ENCODE data around the gene PGGHG. TPM values are rescaled to one million over a fixed set of nuclear protein-coding genes. Genes with fewer than 3 reads are reported as not detected.
"Not testable (repeated sequence)": the region's sequence is repeated elsewhere in the genome, so short reads cannot be mapped to it uniquely, and the experiment has no call there.

Gene PGGHG
- total RNA-seq, 1 experiment from 2014 or later, result 194 TPM

DNA sequence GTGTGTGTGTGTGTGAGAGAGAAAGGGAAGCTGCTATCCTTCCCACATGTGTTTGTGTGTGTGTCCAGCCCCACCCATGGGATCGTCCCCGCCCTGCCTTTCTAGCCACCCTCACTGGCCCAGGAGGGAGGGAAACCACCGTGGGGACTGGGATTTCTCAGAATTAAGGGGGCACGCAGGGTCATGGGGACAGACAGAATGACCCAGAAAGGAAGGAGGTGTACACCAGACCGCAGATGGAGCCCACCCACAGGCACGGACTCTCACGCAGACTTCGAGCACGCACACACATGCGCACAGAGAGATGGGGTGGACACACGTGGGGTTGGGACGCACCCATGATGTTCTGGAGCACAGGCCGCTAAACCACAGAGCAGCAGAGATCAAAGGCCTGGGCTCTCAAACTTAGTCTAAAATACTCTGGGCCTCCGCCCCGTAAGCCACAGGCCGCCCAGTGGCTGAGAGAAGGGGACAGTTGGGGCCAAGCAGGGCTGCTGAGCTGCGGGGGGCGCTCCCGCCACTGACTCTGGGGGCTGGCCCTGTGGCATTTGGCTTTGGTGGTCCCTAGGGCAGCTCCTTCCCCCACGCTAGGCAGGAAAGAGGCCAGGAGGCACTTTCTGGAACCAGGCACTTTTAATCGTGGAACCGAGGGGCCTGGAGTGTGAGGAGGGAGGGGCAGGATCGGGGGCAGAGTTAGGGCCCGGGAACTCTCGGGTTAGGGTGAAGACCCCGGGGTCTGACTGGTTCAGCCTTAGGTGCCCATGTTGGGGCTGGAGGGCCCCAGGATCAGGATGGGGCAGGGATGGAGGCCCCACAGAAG is 8.9 kb downstream of the PGGHG start:
- DNase-seq (ENCODE audit: low spot score), result peak; percentile 31

DNA sequence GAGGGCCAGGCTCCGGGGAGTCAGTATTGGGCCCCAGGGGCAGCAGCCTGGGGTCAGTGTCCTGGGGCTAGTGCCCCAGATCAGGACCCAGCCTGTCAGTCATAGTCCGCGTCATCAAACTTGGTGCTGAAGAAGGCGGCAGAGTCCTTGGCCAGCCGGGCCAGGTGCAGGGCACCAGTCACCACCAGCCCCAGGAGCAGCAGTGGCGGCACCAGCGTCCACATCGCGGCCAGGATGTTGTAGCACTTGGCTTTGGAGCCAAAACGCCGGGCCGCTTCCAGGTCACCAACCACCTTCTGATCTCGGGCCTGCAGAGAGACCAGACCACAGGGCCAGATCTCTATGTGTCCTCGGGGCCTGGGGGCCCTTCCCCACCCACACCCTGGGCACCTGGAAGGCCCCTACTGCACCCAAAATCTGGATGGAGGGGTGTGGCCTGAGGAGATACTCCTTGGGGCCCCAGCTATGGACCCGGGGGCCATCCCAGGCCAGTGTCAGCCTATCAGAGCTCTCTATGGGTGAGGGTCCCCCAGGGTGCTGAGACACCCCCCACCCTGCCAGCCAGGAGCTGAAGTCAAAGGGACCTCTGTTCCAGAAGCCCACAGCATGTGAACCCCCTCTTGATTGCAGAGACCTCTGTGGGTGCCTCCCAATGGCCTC is 9.6 kb downstream of the PGGHG start:
- peak; percentile 28 for DNase-seq (ENCODE audit: low spot score)

DNA sequence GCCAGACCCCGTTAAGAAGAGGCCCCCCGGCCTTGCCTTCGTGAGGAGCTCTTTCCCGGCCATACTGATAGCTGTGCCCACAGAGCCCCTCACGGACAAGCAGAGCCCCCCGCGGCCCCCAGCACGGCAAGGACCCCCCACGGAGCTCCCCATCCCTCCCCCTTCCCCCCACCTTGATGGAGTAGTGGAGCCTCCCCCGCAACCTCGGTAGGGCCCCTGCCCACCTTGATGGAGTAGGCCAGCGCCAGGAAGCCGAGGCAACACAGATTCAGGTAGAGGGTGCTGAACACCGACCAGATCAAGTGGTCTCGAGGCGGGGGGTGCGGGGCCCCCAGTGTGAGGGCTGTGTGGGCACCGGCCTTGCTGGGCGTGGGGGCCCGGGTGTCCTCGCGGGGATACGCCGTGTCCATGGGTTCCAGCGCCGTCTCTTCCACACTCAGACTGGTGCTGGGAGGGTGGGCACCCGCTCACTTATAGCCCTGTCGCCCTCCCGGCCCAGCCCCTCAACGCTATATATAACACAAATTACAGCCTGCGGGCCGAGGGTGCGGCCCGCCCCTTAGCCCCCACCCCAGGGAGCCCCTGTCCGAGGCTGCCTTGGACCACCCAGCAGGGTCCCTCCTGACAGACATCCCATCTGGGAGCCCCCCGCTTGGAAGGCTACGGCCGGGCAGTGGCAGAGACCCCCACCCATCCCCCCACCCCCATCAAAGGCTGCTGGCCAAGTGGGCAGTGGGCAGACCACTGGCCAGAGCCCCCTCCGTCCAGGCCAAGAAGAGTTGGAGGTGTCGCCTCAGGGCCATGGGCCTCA is 10.4 kb downstream of the PGGHG start, which contains the start of gene IFITM5:
TSS of gene IFITM5 (minus strand) at position 446 of the 811 bp plus-strand sequence. CDS start at position 410, 36 bp downstream.
- DNase-seq (ENCODE audit: low spot score), result no peak

DNA sequence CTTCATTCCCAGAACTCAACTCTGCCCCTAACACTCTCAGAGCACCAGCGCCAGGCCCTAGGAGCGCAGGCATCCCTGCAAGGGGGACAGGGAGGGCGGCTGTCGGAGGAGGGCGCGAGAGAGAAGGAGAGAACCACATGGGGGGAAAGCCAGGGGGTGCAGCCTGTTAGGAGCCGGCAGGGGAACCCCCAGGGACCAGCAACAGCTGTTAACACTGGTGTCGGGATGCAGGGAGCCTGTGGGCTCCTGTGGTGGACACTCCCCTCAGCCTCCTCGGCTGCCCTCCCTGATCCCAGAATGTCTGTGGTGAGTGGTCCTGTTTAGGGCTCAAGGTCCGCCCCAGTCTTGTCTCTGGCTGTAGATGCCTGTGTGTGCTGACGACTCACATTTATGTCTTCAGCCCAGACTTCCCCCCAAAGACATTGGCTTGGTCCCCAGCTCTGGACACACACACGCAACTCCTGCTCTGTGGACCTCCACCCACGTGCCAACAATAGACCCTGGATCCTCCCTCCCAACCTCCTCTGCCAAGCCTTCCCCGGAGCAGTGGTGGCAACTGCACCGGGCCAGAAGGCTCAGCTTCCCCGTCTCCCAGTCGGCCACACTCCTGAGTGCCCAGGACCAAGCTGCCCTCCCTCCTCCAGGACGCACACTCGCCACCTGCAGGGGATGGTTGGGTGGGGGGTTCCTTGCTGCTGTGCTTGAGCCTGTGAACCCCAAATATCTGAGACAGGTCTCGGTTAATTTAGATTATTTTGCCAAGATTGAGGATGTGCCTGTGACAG is 11.2 kb downstream of the PGGHG start:
- DNase-seq (ENCODE audit: low spot score), result no peak

DNA sequence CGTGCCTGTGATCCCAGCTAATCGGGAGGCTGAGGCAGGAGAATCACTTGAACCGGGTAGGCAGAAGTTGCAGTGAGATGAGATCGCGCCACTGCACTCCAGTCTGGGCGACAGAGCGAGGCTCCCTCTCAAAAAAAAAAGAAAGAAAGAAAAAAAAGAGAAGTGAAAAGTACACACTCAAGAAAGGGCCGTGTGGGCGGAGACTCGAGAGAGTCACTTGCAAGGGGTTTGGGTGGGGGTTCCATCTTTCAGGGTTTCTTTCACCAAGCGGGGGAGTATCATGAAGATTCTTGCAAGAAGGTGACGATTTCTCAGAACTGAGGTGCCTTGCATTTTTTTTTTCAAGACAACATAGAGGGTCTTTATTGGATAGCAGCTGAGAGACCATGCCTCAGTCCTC is 14.4 kb downstream of the PGGHG start:
- DNase-seq (ENCODE audit: low spot score), result no peak

DNA sequence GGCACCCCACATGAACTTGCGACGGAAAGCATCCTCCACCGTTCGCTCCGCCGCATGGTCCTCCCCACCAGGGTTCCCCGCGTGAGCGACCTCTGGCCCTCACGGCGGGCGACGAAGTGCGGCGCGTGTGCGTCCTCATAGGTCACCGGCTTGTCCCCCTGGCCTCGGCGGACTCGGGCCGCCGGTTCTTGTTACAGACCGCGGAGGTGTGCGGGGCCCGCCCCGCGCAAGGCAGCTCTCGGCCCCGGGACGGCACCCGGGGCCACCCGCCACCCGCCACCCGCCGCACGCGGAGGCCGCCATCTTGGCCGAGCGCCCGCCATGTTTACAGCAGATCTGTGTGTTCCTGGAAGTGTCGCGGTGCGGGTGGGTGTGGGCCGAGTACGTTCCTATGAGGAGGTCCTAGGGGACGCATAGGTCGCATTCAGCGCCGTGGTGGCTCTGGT is 15.2 kb downstream of the PGGHG start:
- DNase-seq (ENCODE audit: low spot score), result no peak

DNA sequence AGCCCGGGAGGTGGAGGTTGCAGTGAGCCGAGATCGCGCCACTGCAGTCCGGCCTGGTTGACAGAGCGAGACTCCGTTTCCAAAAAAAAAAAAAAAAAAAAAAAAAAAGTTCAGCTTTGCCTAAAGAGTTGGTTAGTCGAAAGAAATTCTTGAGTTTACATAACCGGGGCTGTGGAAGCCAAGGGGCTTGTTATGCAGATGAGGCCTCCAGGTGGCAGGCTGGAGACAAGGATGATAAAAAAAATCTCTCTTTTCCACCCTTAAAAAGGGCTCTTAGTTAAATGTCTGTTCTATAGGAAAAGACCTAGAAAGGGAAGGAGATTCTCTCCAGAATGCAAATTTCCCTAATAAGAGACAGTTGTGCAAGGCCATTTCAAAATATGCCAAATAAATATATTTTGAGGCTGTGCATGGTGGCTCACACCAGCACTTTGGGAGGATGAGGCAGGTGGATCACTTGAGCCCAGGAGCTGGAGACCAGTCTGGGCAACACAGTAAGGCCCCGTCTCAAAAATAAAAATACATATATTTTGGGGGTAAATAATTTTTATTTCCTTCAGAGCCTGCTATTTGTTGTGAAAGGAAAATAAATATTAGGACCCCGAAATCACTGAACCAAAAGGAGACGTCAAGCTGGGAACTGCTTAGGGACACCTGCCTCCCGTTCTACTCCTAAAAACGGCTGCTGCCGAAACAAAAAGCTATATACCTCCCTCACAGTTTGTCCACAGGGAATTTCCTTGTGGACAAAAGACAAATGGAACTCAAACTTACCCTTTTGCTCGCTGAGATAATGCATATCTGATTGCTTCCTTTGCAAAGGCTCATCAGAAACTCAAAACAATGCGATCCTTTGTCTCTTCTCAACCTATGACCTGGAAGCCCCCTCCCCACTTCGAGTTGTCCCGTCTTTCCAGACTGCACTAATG is 16.3 kb downstream of the PGGHG start:
- DNase-seq (ENCODE audit: low spot score), result peak; percentile 60

DNA sequence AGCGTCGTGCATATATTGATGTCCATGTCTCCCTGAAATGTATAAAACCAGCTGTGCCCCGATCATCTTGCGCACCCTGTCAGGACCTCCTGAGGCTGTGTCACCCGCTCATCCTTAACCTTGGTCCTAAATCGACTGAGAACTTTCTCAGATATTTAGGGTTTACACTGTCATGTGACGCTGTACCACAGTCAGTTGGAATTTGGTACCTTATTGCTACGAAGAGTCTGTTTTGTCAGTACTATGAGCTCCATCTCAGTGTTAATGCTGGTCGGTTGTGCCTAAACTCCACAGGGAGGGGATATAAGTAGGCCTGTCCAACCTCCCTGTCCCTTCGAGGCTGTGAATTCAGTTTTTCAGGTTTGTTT is 16.9 kb downstream of the PGGHG start:
- DNase-seq (ENCODE audit: low spot score), result no peak

DNA sequence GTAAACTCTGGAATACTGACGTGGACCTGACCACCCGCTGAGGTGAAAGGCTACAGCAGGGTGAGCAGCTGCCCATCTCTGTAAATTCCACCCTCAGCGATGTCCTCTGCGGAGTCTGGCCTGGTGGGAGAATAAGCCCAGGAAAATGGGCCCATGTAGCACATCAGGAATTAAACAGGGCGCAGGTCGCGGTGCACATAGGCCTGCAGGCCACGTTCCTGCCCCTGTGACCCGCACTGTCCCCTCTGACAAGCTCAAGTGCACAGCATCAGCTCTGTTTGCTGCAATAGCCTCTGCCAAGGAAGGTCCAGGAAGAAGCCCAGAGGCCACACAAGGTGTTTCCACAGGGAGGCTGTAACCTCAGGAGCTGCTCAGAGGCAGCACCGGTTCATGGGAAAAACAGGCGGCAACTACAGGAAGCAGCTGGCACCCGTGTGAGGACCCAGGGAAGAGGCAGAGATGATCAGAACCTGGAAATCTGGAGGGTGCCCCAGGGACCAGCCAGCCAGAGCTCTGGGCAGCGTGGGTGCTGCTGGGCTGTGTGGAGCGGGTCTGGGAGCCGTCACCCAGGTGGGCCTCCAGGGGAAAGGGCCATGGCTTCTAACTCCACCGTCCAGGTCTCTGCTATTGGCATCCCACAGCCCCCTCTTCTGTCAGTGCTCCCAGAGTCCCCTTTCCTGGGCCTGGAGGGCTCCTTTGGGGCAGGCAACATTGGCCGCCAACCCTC is 17.9 kb downstream of the PGGHG start:
- no peak for DNase-seq (ENCODE audit: low spot score)

DNA sequence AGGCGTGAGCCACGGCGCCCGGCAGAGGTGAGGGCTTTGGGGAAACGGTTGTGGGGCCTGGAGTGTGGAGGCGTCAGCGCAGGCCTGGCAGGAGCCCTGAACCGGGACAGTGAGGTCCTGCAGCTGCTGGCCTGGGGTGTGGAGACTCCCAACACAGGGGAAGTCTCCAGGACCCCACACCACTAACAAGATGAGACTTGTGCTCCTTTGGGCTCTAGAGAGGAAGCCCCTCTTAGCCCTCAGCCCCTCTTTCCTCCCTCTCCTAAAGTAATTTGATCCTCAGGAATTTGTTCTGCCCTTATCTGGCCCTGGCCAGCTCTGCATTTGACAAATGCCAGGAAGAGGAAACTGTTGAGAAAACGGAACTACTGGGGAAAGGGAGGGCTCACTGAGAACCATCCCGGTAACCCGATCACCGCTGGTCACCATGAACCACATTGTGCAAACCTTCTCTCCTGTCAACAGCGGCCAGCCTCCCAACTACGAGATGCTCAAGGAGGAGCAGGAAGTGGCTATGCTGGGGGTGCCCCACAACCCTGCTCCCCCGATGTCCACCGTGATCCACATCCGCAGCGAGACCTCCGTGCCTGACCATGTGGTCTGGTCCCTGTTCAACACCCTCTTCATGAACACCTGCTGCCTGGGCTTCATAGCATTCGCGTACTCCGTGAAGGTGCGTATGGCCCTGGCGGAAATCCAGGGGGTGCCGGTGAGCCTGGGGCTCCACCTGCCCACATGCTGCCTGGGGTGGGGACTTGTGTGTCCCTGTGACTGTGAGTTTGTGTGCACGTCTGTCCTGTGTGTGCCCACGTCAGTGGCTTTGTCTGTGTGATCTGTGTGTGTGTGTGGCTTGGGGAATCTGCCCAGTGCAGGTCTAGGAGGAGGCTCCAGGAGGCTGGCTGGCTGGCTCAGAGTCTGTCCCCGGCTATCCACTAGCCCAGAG is 19.1 kb downstream of the PGGHG start, which contains the start of gene IFITM2:
TSS of gene IFITM2 (plus strand) at position 51 of the 943 bp plus-strand sequence. CDS start at position 428, 377 bp downstream.
- peak; percentile 66 for DNase-seq (ENCODE audit: low spot score)

DNA sequence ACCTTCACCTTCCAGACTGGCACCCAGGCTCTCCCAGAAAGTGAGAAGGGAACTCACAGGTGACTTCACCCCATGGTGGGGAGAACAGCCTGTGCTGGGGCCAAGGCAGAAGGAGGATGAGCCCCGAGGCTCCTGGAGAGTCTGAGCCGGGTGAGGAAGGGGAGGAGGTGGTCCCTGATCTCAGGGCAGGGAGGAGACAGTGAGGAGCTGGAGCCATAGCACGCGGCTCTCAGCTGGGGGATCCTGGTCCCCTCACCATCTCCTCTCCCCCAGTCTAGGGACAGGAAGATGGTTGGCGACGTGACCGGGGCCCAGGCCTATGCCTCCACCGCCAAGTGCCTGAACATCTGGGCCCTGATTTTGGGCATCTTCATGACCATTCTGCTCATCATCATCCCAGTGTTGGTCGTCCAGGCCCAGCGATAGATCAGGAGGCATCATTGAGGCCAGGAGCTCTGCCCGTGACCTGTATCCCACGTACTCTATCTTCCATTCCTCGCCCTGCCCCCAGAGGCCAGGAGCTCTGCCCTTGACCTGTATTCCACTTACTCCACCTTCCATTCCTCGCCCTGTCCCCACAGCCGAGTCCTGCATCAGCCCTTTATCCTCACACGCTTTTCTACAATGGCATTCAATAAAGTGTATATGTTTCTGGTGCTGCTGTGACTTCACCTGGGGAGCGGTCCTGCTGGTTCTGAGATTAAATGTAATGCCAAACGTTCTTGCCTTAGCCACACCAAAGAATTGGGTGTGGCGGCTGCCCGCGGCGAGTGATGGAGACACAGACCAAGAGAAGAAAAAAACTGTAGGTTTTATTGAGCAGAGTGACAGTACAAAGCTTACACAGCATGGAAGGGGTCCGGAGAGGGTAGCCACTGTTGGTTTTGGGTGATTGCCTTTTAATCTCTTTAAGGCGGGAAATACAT is 20.1 kb downstream of the PGGHG start:
- not testable (repeated sequence) for DNase-seq (ENCODE audit: low spot score)

DNA sequence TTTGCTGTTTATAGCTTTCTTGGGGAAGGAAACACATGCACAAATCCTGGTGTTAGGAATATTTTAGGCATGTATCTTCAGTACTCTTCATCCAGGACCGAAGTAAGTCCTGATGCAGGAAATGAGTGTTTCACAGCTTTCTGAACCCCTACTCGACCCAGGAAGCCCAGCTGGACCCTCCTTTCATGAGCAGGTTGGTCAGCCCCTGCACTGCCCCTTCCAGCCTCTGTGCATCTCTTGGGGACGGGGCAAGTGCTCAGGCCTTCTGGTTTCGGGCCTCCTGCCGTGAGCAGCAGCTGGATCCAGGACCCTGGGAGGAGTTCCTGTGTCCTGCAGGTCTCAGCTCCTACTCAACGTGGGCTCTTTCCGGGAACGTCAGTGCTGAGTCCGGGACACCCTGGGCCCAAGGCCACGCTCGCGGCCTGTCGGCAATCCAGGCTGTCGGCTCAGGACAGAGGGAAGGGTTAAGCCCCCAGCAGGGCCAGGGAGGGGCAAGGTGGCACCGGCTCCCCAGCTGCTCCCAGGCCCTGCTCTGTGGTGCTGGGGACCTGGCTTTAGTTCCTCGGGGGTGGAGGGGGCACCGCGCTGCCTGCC is 21.1 kb downstream of the PGGHG start:
- not testable (repeated sequence) for DNase-seq (ENCODE audit: low spot score)

DNA sequence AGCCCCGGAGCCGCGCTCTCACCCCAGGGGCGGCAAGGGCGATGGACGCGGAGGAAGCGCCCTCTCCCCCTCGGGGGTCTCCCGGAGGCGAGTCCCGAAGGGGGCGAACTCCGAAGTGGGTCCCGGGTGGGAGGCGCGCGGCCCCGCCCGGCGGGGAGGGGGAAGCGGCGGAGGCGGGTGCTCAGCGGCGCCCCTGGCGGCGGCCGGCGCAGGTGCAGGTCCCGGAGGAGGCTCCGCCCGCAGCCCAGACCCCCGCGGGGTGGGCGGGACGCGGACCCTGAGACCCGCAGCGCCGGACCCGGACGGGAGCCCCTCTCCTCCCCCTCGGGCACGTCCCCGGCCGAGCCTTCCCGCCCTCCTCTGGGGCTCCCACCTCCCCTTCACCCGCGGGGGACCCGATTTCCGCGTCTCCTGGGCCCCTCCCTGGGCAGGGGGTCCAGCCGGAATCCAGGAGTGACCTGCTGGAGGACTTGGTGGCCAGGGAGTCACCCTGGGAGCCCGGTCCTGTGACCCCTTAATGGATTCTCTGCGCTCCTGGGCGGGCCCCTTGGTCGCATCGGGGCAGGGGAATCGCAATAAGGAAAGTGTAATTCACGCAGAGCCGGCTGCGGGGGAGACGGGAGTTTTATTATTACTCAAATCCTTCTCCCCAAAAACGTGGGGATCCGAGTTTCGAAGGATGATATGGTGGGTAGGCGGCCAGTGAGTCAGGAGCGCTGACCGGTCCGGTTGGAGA is 22.3 kb downstream of the PGGHG start:
- DNase-seq (ENCODE audit: low spot score), result not testable (repeated sequence)

DNA sequence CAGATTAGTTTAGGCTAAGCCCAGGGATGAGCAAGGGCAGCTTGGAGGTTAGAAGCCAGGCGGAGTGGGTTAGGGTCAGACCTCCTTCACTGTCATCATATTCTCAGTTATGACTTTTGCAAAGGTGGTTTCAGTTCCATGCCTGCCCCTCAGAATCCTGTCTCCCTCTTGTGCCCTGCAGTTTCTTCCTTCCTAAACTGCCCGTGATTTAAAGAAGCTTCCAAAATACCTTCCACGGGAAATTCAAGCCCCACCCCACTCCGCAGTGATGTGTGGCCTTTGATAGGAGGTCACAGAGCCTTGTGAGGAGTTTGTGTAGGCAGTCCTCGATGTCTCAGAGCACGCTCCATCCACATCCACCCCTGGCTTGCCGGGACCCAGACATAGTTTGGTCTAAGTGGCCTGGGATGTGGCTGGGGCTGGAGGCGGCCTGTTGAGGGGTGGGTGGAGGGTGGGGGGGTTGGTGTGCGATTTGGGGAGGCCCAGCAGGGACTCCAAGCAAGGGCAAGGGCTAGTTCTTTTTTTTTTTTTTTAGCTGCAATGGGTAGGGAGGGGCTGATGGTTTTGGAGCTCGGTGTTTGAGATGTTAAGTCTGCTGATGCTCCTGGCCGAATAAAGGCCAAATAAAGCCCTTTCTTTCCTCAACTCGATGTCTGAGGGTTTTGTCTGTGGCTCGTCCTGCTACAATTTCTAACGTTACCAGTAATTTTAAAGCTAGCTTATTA is 23.3 kb downstream of the PGGHG start:
- DNase-seq (ENCODE audit: low spot score), result no peak

DNA sequence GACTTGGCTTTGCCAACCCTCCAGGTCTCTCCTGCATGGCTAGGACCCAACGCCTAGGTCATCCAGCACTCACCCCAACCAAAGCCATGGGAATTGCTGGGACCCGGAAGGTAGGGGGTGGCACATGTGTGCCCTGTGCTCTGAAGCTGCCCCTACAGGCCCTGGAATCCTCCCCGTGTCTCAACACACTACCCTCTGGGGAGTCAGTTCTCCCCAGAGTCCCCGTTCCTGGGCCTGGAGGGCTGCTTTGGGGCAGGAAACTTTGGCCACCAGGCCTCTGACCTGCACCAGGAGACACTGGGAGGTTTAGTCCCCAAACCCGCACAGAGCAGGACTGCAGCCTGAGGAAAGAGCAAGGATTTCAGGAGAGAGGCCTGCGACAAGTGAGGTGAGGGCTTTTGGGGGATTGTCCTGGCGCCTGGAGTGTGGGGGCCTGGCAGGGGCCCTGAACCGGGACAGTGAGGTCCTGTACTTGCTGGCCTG is 24.4 kb downstream of the PGGHG start:
- no peak for DNase-seq (ENCODE audit: low spot score)

Measured in HT-29 (cell line).